ENCODE measurements around the gene HSD17B12. TPM values are rescaled to one million over a fixed set of nuclear protein-coding genes. Genes with fewer than 3 reads are reported as not detected.
A peak's percentile ranks its signal among the peaks of the same experiment; 100 is the strongest.
"Not testable (repeated sequence)": the region's sequence is repeated elsewhere in the genome, so short reads cannot be mapped to it uniquely, and the experiment has no call there.

The HSD17B12 gene
- total and polyA plus RNA-seq, 7 experiments from 2014 or later, result 20.3 to 39.5 (median 24.7) TPM

DNA sequence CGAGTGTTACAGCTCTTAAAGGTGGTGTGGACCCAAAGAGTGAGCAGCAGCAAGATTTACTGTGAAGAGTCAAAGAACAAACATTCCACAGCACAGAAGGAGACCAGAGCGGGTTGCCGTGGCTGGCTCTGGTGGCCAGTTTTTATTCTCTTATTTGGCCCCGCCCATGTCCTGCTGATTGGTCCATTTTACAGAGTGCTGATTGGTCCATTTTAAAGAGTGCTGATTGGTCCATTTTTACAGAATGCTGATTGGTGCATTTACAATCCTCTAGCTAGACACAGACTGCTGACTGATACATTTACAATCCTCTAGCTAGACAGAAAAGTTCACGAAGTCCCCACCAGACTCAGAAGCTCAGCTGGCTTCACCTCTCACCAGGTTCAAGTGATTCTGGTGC, 88.1 kb downstream of the HSD17B12 start:
- ATAC-seq; H3K27me3 ChIP-seq (ENCODE audit: control insufficient read depth in 2 of 2, insufficient read depth in 2 of 2, low read length in 2 of 2); H3K27ac ChIP-seq (ENCODE audit: low read depth, low read length); POLR2A ChIA-PET; H3K9me3 ChIP-seq (ENCODE audit: control insufficient read depth in 2 of 3, low read length in 3 of 3); H3K36me3 ChIP-seq (ENCODE audit: control insufficient read depth in 2 of 3, insufficient read depth in 3 of 3, low read length in 3 of 3); DNase-seq; CTCF ChIA-PET; H3K27ac Mint-ChIP-seq; H3K4me3 ChIP-seq (ENCODE audit: low read length); H3K4me3 Mint-ChIP-seq; intact Hi-C loops (cut with micrococcal nuclease); H3K4me1 Mint-ChIP-seq; H3K27me3 Mint-ChIP-seq; H3K4me1 ChIP-seq (ENCODE audit: control insufficient read depth in 2 of 2, insufficient read depth in 2 of 2, low read length in 2 of 2): not testable (repeated sequence)
- peaks cover 13 to 64% (median 58%) of the 10 kb centered on the region in 5 donors for H3K36me3 Mint-ChIP-seq
- peaks cover 4 to 29% (median 20%) of the 10 kb centered on the region in 11 donors for H3K9me3 Mint-ChIP-seq

DNA sequence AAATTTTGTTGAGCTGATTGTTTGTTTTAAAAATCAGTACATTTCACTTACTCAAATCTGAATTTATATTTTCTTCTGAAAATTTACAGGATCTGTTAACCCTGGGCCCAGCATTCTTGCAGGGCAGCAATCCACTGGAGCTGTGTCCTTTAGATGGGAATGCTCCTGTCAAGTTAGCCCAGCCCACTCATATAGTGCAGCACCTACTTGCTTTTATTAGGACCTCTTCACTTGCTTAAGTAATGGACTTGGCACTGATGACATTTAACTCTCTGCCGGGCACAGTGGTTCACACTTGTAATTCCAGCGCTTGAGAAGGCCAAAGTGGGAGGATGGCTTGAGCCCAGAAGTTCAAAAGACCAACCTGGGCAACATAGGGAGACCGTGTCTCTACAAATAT, 89.6 kb downstream of the HSD17B12 start:
- ChIA-PET POLR2A (no interaction called here), CTCF (no interaction called here)
- ATAC-seq (no peak), DNase-seq (no peak)
- Mint-ChIP-seq H3K27me3 (no peaks in the 10 kb centered on the region), H3K27ac (no peak overlapping the region), H3K4me3 (no peak overlapping the region), H3K9me3 (peaks cover 5 to 22% (median 15%) of the 10 kb centered on the region in 11 donors), H3K36me3 (peaks cover 14 to 61% (median 54%) of the 10 kb centered on the region in 5 donors), H3K4me1 (no peaks in the 10 kb centered on the region)
- H3K27ac ChIP-seq (ENCODE audit: low read depth, low read length), result no peak overlapping the region
- peaks cover 0 to 7% (median 0%) of the 10 kb centered on the region in 3 experiments for H3K9me3 ChIP-seq (ENCODE audit: control insufficient read depth in 2 of 3, low read length in 3 of 3)
- intact Hi-C loops (cut with micrococcal nuclease), result no loop called here
- no peaks in the 10 kb centered on the region for H3K36me3 ChIP-seq (ENCODE audit: control insufficient read depth in 2 of 3, insufficient read depth in 3 of 3, low read length in 3 of 3)
- no peaks in the 10 kb centered on the region for H3K4me1 ChIP-seq (ENCODE audit: control insufficient read depth in 2 of 2, insufficient read depth in 2 of 2, low read length in 2 of 2)
- no peak overlapping the region for H3K4me3 ChIP-seq (ENCODE audit: low read length)
- H3K27me3 ChIP-seq (ENCODE audit: control insufficient read depth in 2 of 2, insufficient read depth in 2 of 2, low read length in 2 of 2), result no peaks in the 10 kb centered on the region

DNA sequence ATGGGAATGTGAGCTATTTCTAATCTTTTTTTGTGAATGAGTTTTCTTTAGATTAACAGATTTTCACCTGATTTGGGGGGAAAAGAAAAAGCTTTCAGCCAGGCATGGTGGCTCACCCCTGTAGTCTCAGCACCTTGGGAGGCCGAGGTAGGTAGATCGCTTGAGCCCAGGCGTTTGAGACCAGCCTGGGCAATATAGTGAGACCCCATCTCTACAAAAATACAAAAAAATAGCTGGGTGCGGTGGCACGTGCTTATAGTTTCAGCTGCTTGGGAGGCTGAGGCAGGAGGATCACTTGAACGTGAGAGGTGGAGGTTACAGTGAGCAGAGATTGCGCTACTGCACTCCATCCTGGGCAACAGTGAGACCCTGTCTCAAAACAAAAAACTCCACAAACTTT, 92.2 kb downstream of the HSD17B12 start:
- Histone ChIP-seq H3K4me3 (ENCODE audit: low read length) (no peak overlapping the region), H3K27me3 (ENCODE audit: control insufficient read depth in 2 of 2, insufficient read depth in 2 of 2, low read length in 2 of 2) (no peaks in the 10 kb centered on the region), H3K4me1 (ENCODE audit: control insufficient read depth in 2 of 2, insufficient read depth in 2 of 2, low read length in 2 of 2) (no peaks in the 10 kb centered on the region), H3K36me3 (ENCODE audit: control insufficient read depth in 2 of 3, insufficient read depth in 3 of 3, low read length in 3 of 3) (no peaks in the 10 kb centered on the region), H3K27ac (ENCODE audit: low read depth, low read length) (no peak overlapping the region), H3K9me3 (ENCODE audit: control insufficient read depth in 2 of 3, low read length in 3 of 3) (peaks cover 0 to 7% (median 0%) of the 10 kb centered on the region in 3 experiments)
- H3K4me1 Mint-ChIP-seq, result no peaks in the 10 kb centered on the region
- intact Hi-C loops (cut with micrococcal nuclease), result no loop called here
- peaks cover 0 to 13% (median 6%) of the 10 kb centered on the region in 11 donors for H3K9me3 Mint-ChIP-seq
- no peaks in the 10 kb centered on the region for H3K27me3 Mint-ChIP-seq
- H3K36me3 Mint-ChIP-seq, result peaks cover 10 to 48% (median 42%) of the 10 kb centered on the region in 5 donors
- POLR2A ChIA-PET, result no interaction called here
- CTCF ChIA-PET, result no interaction called here
- H3K27ac Mint-ChIP-seq, result no peak overlapping the region
- no peak for ATAC-seq
- DNase-seq, result no peak
- H3K4me3 Mint-ChIP-seq, result no peak overlapping the region

DNA sequence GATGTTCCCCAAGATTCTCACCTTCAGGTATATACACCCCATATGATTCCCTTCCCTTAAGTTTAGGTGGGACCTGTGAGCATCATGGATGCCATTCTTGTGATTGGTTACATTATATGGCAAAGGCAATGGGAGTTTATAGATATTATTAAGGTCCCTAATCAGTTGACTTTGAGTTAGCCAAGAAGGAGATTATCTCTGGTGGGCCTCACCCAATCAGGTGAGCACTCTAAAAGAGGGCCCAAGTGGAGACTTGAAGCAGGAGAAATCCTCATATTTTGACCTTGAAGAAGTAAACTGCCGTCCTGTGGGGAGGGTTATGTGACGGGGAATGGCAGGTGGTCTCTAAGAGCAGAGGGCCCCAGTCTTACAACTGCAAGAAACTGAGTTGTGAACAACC, 94.2 kb downstream of the HSD17B12 start:
- ChIA-PET POLR2A (no interaction called here), CTCF (no interaction called here)
- peaks cover 0 to 7% (median 0%) of the 10 kb centered on the region in 3 experiments for H3K9me3 ChIP-seq (ENCODE audit: control insufficient read depth in 2 of 3, low read length in 3 of 3)
- H3K4me3 ChIP-seq (ENCODE audit: low read length), result no peak overlapping the region
- Mint-ChIP-seq H3K27ac (peak overlapping the region in 1 of 9 donors; percentile 13), H3K36me3 (peaks cover 10 to 45% (median 35%) of the 10 kb centered on the region in 5 donors), H3K4me3 (no peak overlapping the region), H3K4me1 (no peaks in the 10 kb centered on the region), H3K9me3 (peaks cover 0 to 14% (median 6%) of the 10 kb centered on the region in 11 donors), H3K27me3 (no peaks in the 10 kb centered on the region)
- no peak for DNase-seq
- ATAC-seq, result no peak
- H3K27me3 ChIP-seq (ENCODE audit: control insufficient read depth in 2 of 2, insufficient read depth in 2 of 2, low read length in 2 of 2), result no peaks in the 10 kb centered on the region
- H3K4me1 ChIP-seq (ENCODE audit: control insufficient read depth in 2 of 2, insufficient read depth in 2 of 2, low read length in 2 of 2), result no peaks in the 10 kb centered on the region
- intact Hi-C loops (cut with micrococcal nuclease), result no loop called here
- no peaks in the 10 kb centered on the region for H3K36me3 ChIP-seq (ENCODE audit: control insufficient read depth in 2 of 3, insufficient read depth in 3 of 3, low read length in 3 of 3)
- H3K27ac ChIP-seq (ENCODE audit: low read depth, low read length), result no peak overlapping the region

DNA sequence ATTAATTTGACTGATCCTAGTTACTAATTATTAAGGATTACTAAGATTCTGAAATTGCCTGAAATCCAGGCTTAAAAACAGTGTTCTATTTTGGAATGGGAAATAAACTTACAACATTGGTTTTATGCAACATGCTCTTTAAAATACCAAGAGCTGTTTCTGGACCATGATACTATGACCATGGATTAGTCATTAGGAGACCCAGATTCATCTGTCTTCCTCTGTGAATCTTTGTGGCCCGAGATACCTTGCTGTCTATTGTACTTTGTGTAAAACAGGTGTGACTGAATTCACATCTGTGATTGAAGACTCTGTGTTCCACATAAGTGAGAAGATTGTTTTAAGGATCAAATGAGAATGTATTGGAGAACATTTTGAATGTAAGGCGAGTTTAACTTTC, 98.8 kb downstream of the HSD17B12 start:
- Histone ChIP-seq H3K36me3 (ENCODE audit: control insufficient read depth in 2 of 3, insufficient read depth in 3 of 3, low read length in 3 of 3) (no peaks in the 10 kb centered on the region), H3K9me3 (ENCODE audit: control insufficient read depth in 2 of 3, low read length in 3 of 3) (peaks cover 0 to 9% (median 0%) of the 10 kb centered on the region in 3 experiments), H3K4me3 (ENCODE audit: low read length) (no peak overlapping the region), H3K27me3 (ENCODE audit: control insufficient read depth in 2 of 2, insufficient read depth in 2 of 2, low read length in 2 of 2) (no peaks in the 10 kb centered on the region), H3K27ac (ENCODE audit: low read depth, low read length) (no peak overlapping the region), H3K4me1 (ENCODE audit: control insufficient read depth in 2 of 2, insufficient read depth in 2 of 2, low read length in 2 of 2) (no peaks in the 10 kb centered on the region)
- no peak overlapping the region for H3K27ac Mint-ChIP-seq
- intact Hi-C loops (cut with micrococcal nuclease), result no loop called here
- no peak for ATAC-seq
- CTCF ChIA-PET, result no interaction called here
- H3K4me1 Mint-ChIP-seq, result no peaks in the 10 kb centered on the region
- POLR2A ChIA-PET, result no interaction called here
- no peaks in the 10 kb centered on the region for H3K27me3 Mint-ChIP-seq
- peaks cover 7 to 45% (median 28%) of the 10 kb centered on the region in 5 donors for H3K36me3 Mint-ChIP-seq
- peaks cover 0 to 38% (median 19%) of the 10 kb centered on the region in 11 donors for H3K9me3 Mint-ChIP-seq
- DNase-seq, result no peak
- no peak overlapping the region for H3K4me3 Mint-ChIP-seq

DNA sequence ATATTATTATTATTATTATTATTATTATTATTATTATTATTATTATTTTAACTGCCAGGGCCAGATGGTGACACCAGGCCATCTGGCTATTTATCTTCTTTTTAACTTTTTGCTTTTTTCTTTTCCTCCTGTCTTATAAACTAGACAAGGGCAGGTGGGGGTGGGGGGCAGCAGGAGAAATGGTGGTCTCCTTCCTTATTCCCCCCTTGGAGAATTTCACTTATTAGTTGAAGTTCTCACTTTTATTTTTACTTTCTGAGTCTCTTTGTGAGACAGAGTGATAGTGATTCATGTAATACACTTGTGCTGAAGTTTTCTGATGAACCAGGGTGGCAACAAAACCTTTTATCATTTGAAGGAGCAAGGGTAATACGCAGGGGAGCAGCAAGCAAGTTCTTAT, 103.8 kb downstream of the HSD17B12 start:
- peaks cover 0 to 10% (median 0%) of the 10 kb centered on the region in 3 experiments for H3K9me3 ChIP-seq (ENCODE audit: control insufficient read depth in 2 of 3, low read length in 3 of 3)
- intact Hi-C loops (cut with micrococcal nuclease), result no loop called here
- DNase-seq (no peak), ATAC-seq (no peak)
- H3K4me3 ChIP-seq (ENCODE audit: low read length), result no peak overlapping the region
- H3K4me3 Mint-ChIP-seq, result no peak overlapping the region
- H3K4me1 ChIP-seq (ENCODE audit: control insufficient read depth in 2 of 2, insufficient read depth in 2 of 2, low read length in 2 of 2), result no peaks in the 10 kb centered on the region
- CTCF ChIA-PET, result no interaction called here
- peaks cover 0 to 9% (median 4%) of the 10 kb centered on the region in 7 donors for H3K4me1 Mint-ChIP-seq
- no peak overlapping the region for H3K27ac ChIP-seq (ENCODE audit: low read depth, low read length)
- H3K27ac Mint-ChIP-seq, result no peak overlapping the region
- peaks cover 0 to 38% (median 20%) of the 10 kb centered on the region in 11 donors for H3K9me3 Mint-ChIP-seq
- no peaks in the 10 kb centered on the region for H3K36me3 ChIP-seq (ENCODE audit: control insufficient read depth in 2 of 3, insufficient read depth in 3 of 3, low read length in 3 of 3)
- peaks cover 9 to 62% (median 36%) of the 10 kb centered on the region in 5 donors for H3K36me3 Mint-ChIP-seq
- no peaks in the 10 kb centered on the region for H3K27me3 Mint-ChIP-seq
- POLR2A ChIA-PET, result no interaction called here
- H3K27me3 ChIP-seq (ENCODE audit: control insufficient read depth in 2 of 2, insufficient read depth in 2 of 2, low read length in 2 of 2), result no peaks in the 10 kb centered on the region

DNA sequence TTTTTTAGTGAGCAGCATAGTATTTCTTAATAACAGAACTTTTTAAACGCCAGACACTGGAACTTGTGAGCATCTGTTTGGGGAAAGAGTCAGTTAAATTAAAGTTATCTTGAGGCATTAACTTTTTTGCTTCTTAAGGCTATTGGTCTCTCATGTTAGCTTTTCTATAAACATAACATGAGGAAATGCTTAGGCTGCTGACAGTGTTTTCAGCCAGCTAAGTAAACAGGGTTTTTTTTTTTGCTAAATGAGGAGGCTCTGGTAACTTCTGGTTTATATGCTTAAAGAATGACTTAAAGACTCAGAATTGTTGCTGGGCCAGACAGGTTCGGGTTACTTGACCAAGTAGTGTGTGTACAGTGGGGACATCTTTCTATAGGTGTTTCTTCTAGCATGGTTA, 104.3 kb downstream of the HSD17B12 start:
- no peak overlapping the region for H3K27ac Mint-ChIP-seq
- Histone ChIP-seq H3K27ac (ENCODE audit: low read depth, low read length) (no peak overlapping the region), H3K27me3 (ENCODE audit: control insufficient read depth in 2 of 2, insufficient read depth in 2 of 2, low read length in 2 of 2) (no peaks in the 10 kb centered on the region), H3K9me3 (ENCODE audit: control insufficient read depth in 2 of 3, low read length in 3 of 3) (peaks cover 0 to 10% (median 0%) of the 10 kb centered on the region in 3 experiments), H3K36me3 (ENCODE audit: control insufficient read depth in 2 of 3, insufficient read depth in 3 of 3, low read length in 3 of 3) (no peaks in the 10 kb centered on the region), H3K4me3 (ENCODE audit: low read length) (no peak overlapping the region), H3K4me1 (ENCODE audit: control insufficient read depth in 2 of 2, insufficient read depth in 2 of 2, low read length in 2 of 2) (no peaks in the 10 kb centered on the region)
- intact Hi-C loops (cut with micrococcal nuclease), result no loop called here
- DNase-seq (no peak), ATAC-seq (no peak)
- peaks cover 0 to 36% (median 20%) of the 10 kb centered on the region in 11 donors for H3K9me3 Mint-ChIP-seq
- H3K36me3 Mint-ChIP-seq, result peaks cover 10 to 60% (median 33%) of the 10 kb centered on the region in 5 donors
- no peaks in the 10 kb centered on the region for H3K27me3 Mint-ChIP-seq
- ChIA-PET CTCF (no interaction called here), POLR2A (no interaction called here)
- H3K4me1 Mint-ChIP-seq, result peaks cover 0 to 9% (median 4%) of the 10 kb centered on the region in 7 donors
- H3K4me3 Mint-ChIP-seq, result no peak overlapping the region
